AG08396 (cell line): ENCODE data around the gene FAM83B.
A peak's percentile ranks its signal among the peaks of the same experiment; 100 is the strongest.
"Not testable (repeated sequence)": the region's sequence is repeated elsewhere in the genome, so short reads cannot be mapped to it uniquely, and the experiment has no call there.

Experiments
- DNase-seq: peaks from one replicate; pipeline ENCODE4 v3.0.0; 2012; ENCODE audit warnings: low spot score, mixed read lengths

FAM83B gene

GRCh38 chr6:54979161-54979560, 132.6 kb downstream of the FAM83B start:
- DNase-seq, result not testable (repeated sequence)

- peak; percentile 18 for DNase-seq
Observed at GRCh38 chr6:54980511-54981275, 134.1 kb downstream of the FAM83B start.

- no peak for DNase-seq
Observed at GRCh38 chr6:54981276-54981609, 134.7 kb downstream of the FAM83B start.

GRCh38 chr6:54981647-54982046, 135.1 kb downstream of the FAM83B start:
- DNase-seq, result no peak

GRCh38 chr6:54987633-54988290, 141.2 kb downstream of the FAM83B start:
- DNase-seq, result no peak

- no peak for DNase-seq
Observed at GRCh38 chr6:54988576-54988975, 142.0 kb downstream of the FAM83B start.

- no peak for DNase-seq
Observed at GRCh38 chr6:54990001-54990400, 143.4 kb downstream of the FAM83B start.
